Body of pancreas (tissue), 4 donors: ENCODE data around the gene CENPVL1.

Experiments used
- POLR2A ChIP-seq, 3 donors: fragments of 450-650 bp; IDR thresholded peaks; one replicate each; pipeline ENCODE4 v1.6.1; 2016; ENCODE audit warnings: antibody characterized with exemption in 3 of 3, mild to moderate bottlenecking in 2 of 3
- TF ChIP-seq, protein P1 (sequence below), 7 experiments: fragments of 450-650 bp in 4 of 7; fragments of 200-600 bp in 3 of 7; sonication (generic) in 3 of 7; IDR thresholded peaks; one replicate each; pipeline ENCODE4 v1.5.1; 2016 to 2019; ENCODE audit warnings: antibody characterized with exemption in 7 of 7

GRCh38 chrX:51760657-51761056 is 50.3 kb downstream of the CENPVL1 start:
- TF ChIP-seq, protein P1, sequence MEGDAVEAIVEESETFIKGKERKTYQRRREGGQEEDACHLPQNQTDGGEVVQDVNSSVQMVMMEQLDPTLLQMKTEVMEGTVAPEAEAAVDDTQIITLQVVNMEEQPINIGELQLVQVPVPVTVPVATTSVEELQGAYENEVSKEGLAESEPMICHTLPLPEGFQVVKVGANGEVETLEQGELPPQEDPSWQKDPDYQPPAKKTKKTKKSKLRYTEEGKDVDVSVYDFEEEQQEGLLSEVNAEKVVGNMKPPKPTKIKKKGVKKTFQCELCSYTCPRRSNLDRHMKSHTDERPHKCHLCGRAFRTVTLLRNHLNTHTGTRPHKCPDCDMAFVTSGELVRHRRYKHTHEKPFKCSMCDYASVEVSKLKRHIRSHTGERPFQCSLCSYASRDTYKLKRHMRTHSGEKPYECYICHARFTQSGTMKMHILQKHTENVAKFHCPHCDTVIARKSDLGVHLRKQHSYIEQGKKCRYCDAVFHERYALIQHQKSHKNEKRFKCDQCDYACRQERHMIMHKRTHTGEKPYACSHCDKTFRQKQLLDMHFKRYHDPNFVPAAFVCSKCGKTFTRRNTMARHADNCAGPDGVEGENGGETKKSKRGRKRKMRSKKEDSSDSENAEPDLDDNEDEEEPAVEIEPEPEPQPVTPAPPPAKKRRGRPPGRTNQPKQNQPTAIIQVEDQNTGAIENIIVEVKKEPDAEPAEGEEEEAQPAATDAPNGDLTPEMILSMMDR (IDR thresholded peaks at IDR 0.05): no peak
- no peak for TF ChIP-seq POLR2A (IDR thresholded peaks at IDR 0.05)
